Measurements from ENCODE around the gene BEND5.
A peak's percentile ranks its signal among the peaks of the same experiment; 100 is the strongest.

Gene BEND5

DNA sequence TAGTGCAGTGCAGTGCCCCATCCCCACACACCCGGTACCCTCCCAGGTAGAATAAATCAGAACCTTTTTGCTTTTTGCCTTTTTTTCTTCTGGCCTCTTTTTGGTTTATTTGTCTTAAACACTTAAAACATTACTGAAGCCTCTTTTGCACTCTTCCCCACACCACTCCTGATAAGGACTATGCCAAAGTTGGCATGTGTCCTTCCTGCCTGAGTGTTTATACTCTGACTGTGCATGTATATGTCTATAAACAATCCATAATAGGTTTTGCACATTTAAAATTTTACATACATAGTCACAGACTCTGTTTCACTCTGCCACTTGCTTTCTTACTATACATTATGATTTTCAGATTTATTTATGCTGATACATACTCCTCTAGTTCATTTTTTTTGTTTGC is 59.6 kb downstream of the BEND5 start:
- no peak for DNase-seq

DNA sequence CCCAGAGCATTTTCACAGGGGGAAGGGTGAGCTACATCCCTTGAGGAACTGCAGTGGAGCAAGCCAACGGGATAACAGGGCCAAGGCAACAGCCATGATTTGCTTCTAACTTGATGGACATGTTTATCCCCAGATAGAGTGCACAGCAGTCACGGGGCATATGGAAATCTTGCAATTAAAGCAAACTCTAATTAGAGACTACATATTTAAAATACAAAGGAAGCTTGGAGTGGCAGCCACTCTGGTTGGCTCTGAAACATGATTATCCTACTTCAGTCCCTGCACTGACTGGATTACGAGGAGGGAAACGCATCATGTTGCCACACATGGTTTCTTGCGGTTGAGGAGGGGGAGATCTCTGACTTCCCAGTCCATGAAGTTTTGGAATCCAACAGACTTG is 60.8 kb downstream of the BEND5 start:
- no peak for DNase-seq

DNA sequence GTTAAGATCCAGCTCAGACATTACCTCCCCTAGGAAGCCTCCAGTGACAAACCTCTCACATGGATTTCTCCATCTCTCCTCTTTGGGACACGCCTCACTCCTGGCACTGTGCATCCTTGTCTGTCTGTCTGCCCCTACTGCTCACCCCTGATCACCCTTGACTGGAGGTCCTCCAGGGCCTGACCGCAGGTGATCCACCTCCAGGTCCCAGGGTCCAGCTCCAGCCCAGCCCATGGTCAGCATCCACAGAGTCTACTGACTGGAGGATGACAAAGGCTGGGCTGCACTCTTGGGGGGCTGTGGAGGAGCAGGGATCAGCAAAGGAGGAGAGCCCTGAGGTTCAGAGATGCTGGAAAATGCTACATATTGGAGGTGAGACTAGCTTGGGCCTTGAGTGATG is 65.8 kb downstream of the BEND5 start:
- no peak for DNase-seq

DNA sequence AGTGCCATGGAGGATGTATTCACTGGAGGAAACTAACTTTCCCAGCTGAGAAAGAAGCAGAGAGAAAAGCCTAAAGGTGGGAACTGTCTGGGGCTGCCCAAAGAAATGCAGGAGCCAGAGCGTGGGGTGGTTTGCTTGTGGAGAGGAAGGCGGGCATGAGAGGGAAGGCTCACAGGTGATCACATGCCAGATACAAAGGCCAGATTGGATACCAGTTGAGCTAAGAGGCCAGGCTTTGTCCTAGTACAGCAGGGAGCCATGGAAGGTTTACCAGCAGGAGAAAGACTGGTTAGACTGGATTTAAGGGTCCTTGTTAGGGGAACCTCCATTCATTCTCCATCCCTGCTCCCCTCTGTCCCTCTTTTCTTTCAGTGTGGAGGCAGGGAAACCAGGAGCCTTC is 66.4 kb downstream of the BEND5 start:
- no peak for DNase-seq

DNA sequence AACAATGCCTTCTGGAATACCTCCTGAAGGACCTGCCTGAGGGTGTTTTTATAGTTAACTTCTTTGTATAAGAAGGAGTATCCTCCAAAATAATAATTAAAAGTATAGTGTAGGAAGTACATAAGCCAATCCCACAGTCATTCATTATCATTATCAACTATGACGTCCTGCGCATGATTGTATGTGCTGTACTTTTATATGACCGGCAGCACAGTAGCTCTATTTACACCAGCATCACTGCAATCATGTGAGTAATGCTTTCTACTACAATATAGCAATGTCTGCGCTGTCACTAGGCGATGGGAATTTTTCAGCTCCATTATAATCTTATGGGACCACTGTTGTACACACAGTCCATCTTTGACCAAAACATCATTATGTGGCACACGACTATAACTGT is 72.0 kb downstream of the BEND5 start:
- no peak for DNase-seq

DNA sequence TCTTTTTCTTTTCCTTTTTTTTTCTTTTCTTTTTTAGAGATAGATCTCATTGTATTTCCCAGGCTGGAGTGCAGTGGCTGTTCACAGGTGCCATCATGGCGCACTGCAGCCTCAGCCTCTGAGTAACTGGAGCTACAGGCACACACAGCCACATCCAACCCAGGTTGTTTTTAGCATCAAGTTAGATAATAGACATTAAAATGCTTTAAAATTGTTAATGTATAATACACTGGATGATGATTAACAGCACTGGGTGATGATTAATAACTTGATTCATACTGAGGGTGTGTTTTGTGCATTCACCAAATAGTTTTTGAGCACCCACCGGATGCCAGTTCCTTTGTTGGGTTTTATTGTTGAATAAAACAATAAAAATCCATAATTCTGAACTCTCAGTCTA is 75.2 kb downstream of the BEND5 start:
- no peak for DNase-seq

DNA sequence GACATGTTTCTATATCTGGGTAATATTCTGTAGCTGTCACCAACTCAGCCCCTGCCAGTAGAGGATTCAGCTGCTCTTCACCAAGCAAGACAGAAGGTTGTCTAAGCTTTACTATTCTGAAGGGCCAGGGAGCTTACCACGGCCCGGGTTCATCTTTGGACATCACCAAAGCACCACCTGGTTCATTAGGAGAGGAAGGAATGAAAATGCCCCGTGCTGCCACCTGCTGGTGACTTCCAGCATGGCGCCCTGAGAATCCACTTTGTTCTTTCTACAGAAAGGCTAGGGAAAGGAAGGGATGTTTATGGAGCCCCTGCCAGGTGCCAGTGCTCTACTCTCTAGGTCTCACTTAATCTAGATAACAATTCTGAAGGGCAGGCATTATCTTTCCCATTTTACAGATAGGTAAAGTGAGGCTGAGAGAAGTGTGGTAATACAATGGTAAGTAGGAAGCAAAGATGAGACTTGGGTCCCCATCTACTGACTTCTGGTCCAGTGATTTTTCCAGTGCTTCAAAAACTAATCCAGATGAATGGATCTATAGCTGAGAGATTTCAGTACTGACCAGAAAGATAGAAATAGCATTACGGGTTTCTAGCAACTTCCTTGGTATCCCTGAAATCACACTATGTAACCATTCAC is 79.5 kb downstream of the BEND5 start:
- peak in 3 of 4 experiments; percentile 8 to 28 (median 10) for DNase-seq

DNA sequence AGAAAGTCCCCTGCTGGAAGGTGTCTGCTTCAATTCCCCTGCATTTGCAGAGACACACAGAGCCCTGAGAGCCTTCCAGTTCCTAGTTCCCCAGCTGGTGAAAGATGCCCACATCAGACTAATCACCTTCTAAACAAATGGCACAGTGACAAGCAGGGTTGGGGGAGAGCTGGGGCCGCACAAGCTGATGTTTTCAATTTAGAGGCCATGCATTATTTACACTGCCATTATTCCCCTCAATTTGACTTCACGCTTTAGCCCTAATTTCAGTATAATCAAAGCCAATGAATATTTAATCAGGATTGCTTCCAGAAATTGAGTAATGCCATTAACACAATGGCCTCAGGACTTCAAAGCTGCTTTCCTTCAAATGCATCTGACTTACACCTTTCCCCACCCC is 81.5 kb downstream of the BEND5 start:
- no peak for DNase-seq

DNA sequence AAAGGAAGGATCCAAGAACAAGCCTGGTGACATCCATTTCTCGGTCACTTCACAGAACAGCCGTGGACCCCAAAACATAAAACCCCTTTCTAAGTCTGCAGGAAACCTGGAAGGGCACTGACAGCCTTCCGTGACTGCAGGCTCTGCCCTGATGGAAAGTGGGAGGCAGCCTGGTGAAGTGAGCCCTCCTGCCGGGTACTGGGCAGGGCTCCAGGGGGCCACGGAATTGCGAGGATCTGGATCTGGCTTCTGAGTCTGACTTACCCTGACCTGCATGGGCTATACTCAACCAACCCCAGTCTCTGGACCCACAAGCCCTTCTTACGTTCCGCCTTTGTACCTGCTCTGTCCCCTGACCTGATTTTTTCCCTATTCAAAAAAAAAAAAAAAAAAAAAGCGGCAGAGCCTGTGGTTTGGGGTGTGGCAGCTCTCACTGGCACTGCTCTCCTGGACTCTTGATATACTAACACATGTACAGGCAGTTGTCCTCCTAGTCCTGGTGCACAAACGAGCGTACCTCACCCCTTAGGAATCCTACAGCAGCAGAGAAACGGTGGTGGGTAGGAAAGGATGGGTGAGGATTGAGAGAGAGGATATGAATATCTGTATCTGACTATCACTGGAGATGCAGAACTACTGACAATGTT is 82.9 kb downstream of the BEND5 start:
- no peak for DNase-seq

DNA sequence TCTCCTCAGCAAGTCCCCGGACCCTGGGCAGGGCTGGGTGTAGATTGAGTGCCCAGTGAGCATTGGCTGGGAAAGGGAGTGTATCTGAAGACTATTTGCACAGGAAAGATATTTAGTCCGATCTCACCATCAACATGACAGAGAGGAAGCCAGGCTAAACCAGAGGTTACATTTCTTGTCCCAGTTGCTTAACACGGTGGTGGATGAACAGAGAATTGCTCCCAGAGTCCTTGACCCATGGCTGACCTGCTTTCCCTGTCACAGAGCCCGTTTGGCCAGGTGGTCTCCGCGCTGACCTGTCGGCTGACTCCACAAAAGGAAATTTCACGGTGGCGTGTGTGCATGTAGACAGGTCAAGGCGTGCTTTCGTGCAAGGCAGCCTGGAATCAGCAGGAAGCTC is 83.5 kb downstream of the BEND5 start:
- no peak for DNase-seq

DNA sequence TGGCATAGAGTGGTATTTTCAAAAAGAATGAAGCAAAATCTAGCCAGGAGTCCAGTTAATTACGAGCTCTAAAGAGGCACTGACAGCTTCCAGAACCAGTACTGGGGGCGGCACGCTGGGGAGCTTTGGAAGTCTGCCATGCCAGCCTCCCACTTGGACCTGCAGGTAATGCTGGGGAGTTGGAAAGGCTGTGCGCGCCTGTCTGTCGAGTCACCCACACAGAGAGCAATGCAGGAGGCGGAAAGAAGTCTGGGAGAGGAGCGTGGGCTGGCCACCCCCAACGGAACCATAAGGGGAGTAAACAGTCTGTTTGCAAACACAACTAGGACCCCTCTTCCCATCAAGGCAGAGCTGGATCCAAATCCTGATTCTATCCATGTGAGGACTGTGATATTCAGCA is 84.5 kb downstream of the BEND5 start:
- no peak for DNase-seq

DNA sequence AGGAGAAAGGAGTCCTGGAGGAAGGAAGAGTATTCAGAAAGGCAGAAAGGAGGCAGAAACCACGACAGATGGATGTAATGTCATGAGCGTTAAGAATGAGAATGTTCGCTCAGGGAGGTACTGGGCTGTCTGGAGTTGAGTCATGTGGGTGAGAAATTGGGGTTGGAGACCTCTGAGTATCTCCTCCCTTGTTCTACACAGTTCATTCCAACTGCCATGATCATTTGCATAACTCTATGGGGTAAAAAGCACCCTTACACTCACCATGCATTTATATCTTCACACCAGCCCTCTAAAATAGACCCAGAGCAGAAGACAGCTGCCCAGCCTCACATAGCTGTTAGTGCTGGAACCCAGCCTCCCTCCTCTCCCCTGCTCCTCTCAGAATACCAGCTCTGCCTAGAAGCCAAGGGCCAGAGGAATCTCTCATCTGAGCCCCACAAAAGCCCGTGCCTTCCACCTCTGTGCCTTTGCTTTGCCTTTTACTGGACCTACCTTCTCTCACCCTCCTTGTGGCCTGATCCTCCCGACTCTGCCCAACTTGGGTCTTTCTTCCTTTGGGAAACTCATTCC is 85.2 kb downstream of the BEND5 start:
- no peak for DNase-seq

DNA sequence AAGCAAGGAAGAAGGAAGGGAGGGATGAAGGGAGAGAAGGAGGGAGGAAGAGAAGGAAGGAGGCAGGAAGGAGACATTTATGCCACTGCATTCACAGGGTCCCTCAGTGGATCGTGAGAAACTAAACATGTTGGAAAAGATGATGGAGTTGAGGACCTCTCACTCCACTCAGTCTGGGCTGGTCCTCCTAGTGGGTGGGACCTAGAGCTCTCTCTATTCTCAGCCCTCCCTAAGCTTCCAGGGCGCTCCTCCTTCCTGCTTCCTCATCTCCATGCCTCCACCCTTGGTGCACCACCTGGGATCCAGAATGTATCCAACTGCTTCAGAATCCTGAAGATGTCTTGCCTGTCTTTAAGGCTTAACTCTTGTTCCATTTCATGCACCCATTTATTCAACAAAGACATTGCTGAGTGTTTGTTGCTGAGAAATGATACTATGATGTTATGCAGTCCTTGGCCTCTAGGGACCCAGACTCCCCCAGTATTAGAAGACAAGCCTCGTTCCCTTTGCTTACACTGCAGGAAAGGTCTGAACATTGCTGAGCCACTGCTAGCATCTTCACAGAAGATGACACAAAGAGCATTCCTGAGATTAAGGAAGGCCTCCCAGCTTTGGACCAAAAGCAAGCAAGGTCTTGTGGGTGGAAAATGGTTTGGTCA is 88.5 kb downstream of the BEND5 start:
- DNase-seq, result no peak

DNA sequence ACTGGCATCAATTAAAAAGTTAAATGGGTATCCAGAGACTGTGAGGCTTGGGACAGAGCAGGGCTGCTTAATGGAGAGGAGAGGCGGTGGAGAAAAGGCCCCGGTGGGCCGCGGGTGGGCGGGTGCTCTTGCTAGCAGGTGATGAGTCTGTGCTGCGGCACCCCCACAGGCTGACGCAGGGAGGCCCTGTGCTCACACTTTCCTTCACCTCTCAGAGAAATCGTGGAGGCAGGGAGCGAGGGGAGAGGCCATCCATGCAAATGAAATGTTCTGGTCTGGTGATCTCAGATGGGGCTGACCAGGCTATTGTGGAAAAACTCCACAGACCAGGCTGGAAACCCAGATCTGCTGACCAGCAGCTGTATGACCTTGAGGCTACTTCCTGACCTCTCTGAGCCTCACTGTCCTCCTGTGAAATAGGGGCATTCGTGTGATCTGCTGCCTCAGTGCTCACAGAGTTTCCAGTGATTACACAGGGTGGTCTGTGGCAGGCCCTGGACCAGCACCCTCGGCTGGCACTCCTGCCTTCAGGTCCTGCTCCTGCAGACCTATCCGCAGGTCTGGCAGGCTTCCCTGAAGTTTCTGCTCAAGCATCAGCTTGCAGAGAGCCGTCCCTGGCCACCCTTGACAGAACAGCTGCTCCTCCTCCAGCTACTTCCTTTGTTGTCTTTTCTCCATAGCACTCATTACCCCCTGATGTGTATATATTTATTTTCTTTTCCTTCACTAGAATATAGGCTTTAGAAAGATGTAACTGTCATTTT is 89.2 kb downstream of the BEND5 start:
- no peak for DNase-seq

DNA sequence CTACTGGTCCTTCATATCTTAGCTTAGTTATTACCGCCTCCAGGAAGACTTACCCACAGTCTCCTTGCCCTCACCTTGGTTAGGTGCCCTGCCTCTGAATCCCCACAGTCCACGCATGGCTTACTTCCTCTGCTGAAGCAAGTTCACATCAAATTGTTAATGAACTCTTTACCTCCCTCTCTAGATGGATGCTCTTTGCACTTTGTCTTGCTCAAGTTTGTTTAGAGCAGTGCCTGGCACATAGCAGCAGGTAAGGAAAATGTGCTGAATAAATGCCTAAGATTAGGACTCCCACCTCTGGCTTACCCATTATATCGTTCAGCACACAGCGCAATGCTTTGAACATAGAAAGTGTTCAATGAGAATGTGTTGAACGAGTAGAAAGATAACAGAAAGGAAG is 90.5 kb downstream of the BEND5 start:
- DNase-seq, result no peak

DNA sequence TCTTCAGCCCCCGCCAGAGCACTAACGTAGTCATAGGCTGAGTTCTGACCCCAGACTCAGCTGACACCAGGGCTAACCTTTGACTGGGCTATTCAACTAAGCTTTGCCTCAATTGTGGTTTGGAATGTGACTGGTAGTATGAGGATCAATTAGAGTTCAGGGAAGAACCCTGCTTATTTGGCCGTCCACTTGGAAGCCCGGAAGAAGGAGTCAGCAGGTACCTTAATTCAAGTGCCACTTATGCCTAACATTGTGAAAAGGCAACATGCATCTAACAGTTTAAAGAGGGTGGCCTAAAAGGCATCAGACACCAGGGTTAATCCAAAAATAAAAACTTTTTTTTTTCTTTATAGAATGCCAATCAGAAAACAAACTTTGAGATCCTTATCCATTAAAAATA is 92.3 kb downstream of the BEND5 start:
- no peak for DNase-seq

DNA sequence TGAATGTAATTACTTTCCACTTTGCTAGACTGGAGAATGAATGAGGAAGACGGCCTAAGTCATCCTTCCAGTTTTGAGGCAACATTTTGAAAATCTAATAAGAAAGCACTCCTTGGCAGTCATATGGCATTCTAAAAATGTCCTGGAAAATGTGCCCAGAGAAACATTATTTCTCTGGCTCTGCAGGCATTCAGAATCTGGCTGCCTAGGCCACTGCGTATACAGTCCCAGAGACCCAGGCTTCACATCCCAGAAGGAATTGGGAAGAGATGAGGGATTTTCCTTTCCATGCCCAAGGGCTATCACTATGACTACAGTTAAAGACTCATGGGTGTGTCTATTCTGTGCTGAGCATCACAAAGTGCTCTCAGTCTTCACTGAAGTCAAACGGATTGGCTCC is 92.9 kb downstream of the BEND5 start:
- no peak for DNase-seq

DNA sequence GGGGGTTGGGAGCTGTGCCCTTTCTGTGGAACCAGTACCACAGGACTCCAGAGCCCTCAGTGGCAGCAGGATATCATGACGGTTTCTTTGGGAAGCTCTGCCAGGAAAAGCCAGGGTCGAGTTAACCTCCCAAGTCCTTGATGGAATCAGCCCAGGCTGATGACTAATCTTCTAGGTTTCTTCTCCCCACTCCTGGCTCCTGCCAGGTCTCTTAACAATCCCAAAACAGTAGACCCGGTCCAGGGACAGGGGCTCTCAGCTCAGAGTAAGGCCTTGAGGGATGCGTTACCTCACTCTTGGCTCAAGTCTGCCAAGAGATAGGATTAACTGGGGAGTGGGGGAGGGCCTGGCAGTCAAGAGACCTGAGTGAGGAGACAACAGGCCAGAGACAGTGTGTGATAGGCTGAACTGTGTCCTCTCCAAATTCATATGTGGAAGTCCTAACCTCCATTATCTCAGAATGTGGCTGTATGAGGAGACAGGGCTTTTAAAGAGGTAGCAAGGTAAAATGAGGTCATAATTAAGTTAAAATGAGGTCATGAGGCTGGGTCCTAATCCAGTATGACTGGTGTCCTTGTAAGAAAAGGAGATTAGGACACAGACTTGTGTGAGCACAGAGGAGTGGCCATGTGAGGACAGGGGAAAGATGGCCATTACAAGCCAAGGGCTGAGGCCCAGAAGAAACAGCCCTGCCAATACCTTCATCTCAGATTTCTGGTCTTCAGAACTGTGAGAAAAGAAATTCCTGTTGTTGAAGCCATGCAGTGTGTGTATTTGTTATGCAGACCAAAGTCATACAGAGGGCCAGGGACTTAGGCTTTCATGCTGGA is 95.0 kb downstream of the BEND5 start:
- DNase-seq, result no peak

DNA sequence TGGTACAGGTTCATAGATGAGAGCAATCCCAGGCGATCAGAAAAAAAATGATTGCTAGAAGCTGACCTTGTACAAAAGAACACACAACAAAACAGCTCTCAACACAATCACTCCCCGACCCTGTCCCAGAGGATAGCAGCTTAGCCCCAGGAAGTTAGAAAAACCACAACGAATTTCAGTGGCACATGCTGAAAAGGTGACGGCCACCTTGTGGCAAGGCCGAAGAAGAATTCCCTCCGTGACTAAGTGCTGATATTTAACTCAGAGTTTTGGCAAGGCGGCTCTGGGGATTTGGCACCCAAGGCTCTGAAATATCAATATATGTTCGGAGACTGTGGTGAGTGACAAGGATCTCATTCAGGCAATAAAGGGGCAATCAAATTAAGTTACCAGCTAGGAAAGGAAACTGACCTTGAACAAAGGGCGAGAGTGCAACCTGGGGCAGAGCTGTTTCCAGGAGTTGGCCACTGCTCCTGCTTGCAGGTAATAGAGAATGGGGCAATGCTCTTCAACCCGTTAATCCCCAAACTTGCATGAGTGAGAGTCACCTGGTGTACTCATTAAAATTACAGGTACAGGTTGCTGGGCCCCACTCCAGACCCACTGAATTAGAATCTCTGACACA is 96.2 kb downstream of the BEND5 start:
- DNase-seq, result no peak

DNA sequence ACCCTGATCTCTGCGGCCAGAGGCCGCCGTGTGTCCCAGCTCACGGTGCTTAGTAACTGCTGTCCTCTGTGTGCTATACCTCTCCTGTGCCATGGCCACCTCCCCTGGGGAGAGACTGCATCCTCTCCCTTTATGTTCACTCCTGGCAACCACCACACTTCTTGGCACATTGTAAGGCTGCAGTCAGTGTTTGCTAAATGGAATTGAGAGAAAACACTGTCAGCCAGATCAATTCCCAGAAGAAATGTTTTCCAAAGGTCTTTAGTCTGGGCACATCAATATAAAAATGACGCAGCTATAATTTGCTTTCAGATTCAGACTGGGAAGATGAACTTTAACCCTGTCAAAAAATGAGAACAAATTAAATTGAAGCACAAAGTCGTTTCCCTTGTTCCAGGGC is 96.8 kb downstream of the BEND5 start:
- DNase-seq, result no peak

DNA sequence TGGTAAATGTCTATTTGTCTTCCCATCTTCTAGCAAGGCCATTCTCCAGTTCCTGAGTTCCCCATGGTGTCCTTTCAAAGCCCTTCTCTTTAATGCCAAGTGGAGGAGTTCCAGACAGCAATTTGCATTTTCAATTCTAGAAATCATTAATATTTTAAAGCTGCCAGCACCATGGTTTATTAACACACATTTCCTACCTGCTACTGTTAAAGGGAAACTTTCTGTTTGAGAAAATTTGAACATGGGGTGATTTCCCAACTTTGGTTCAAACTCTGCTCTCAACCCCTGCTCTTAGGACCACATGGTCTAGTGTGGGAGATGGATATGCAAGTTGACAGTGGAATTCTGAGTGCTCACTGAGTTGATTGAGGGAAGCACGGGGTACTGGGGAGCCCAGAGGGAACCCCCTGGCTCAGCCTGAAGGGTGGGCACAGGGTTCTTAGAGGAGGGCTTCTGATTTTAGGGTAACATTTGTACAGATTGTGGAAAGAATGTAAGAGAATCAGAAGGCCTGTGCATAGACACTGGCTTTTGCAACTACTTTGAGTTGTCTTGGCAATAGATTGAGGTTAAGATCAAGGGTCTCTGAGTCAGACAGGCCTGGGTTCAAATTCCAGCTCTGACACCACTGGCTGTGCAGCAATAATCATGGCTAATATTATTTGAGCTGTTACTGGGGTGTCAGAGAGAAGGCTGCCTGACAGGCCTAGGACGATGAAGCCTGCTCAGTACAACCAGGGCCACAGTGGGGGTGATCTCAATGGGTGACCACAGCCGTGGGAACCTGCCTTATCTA is 97.8 kb downstream of the BEND5 start:
- DNase-seq, result no peak
